HG03469 (cell line): ENCODE results near the gene CCDC154.

ENCODE experiments used
- ATAC-seq: cut with Tn5 transposase; IDR thresholded peaks from one replicate; pipeline ENCODE4 v1.9.1; 2021; ENCODE audit warnings: mild to moderate bottlenecking, moderate library complexity, moderate number of reproducible peaks; ENCODE audit not compliant: unreplicated experiment

The CCDC154 gene

GRCh38 chr16:1393613-1394176 is 50.7 kb downstream of the CCDC154 start:
- no peak for ATAC-seq

GRCh38 chr16:1392826-1393225 is 51.5 kb downstream of the CCDC154 start:
- no peak for ATAC-seq

- ATAC-seq = no peak
These were observed 54.0 kb downstream of the CCDC154 start for GRCh38 chr16:1390239-1390779.

- ATAC-seq = no peak
These were observed 54.6 kb downstream of the CCDC154 start for GRCh38 chr16:1389762-1390161.

- ATAC-seq = no peak
These were observed 57.0 kb downstream of the CCDC154 start for GRCh38 chr16:1387331-1387730.

GRCh38 chr16:1385232-1385631 is 59.1 kb downstream of the CCDC154 start:
- no peak for ATAC-seq
